Stimulated activated CD4-positive, alpha-beta T cell treated with anti-CD3 and anti-CD28 coated beads, TNF-alpha, amount 100 ng/mL, for 1 hour (primary cell): ENCODE results near the gene KEL.
"Not testable (repeated sequence)": the region's sequence is repeated elsewhere in the genome, so short reads cannot be mapped to it uniquely, and the experiment has no call there.

Experiments
- DNase-seq, 3 donors: peaks; one replicate each; pipeline ENCODE4 v3.0.0-alpha.2; 2020; ENCODE audit warnings: low read depth in 3 of 3, low spot score in 1 of 3

The KEL gene

DNA sequence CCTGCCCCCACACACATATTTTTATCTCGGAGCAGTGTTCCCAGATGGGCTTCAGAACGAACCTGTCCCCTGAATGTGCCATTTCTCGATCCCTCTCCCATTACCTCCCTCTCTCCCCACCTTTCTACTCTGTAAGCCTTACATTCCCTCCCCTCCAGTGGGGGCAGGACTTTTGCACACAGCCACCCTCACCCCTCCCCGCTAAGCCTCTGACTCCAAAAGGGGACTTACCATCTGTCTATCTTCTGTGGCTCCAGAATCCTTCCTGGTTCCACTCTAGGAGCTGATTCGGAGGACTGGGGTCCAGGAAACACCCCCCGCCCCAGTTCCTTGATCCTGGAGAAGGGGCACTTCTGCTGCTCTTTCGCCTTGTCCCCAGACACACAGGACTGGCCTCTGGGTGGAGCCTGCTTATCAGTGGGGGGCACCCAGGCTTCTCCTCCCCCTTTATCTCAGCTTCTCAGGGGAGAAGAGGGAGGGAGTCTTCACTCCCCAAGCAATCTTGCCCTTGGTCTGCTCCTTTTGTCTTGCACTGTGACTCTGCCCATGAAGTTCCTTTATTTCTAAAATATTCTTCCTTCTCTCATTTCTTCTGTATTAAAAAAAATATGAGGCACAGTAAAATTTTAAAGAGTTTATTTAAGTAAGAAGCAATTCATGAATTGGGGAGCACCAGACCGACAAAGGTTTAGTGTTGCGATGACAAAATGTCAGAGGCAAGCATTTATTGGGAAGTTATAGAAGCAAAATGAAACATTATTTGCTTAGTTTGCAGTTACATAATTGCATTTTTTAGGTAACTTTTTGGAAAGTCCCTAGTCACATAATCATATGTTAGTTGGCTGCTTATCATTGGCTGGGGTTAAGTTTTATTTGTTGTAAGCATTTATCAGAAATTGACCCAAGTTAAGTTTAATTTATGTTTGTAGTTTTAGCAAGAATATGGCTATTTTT lies at the start of gene KEL:
TSS of gene KEL (minus strand) at position 391 of the 954 bp plus-strand sequence. CDS start at position 234, 157 bp downstream.
- no peak for DNase-seq

DNA sequence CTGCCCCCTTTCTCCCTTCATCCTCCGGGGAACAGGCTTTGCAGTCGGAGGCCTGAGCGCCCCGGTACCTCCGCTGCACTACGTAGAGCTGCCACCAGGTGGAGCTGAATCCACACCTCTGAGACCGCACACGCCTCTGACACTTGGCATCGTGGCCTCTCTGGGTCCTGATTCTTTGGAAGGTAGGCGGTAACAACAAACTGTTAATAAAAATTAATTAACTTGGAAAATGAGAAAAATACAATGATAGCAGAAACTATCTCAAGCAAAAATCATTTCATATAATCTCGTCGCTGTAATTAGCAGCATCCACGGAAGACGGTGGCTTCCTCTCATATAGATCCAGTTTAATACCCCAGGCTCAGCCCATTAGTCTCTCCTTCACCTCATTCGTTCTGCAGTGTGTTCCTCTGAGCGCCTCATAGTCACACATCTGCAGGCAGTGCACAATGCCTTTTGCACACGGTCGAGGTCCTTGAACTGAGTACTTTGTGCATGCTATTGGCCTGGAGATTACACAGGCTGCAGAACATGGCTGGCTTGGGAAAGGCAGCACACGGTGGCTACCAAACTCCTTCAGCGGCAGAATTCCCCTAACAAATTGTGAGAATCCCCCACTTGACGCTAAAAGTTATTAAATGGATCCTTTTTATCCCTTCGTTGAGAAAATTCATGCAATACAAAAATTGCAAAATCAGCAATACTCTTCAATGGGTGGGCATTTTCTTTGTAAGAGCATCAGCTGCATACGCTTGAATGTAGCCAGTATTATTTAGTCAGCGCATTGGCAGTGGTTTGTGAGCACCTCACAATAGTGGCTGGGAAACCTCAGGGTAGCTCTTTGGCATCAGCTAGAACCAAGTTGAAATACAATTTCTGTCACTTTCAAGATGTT lies 46.1 kb upstream of the KEL start:
- DNase-seq, result peak; percentile 38 to 82 (median 63)

GRCh38 chr7:143005632-143006260 lies 43.6 kb upstream of the KEL start:
- DNase-seq, result no peak

GRCh38 chr7:143003393-143004051 lies 41.4 kb upstream of the KEL start:
- no peak for DNase-seq

- no peak for DNase-seq
These were observed 40.7 kb upstream of the KEL start for GRCh38 chr7:143002898-143003297.

GRCh38 chr7:143002106-143002505 lies 39.9 kb upstream of the KEL start:
- DNase-seq, result no peak

- no peak for DNase-seq
These were observed 38.5 kb upstream of the KEL start for GRCh38 chr7:143000648-143001047.

DNA sequence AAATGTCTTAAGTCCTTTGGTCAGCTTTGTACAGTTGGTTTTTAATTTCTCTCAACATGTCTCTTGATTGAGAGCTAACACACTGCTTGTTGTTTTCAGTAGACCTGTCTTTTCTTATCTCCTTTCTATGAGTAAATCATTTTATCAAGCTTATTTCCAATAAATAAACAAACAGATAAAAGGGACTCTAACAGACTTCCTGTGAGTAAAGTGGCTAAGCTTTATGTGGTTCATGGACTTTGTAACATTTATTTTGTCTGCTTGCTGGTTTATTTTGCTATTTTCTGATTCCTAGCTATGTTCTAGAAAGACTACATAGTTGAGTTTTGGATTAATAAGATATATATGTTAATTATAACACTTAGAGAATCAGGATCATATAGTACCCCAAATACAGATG lies 37.6 kb upstream of the KEL start:
- DNase-seq, result no peak

DNA sequence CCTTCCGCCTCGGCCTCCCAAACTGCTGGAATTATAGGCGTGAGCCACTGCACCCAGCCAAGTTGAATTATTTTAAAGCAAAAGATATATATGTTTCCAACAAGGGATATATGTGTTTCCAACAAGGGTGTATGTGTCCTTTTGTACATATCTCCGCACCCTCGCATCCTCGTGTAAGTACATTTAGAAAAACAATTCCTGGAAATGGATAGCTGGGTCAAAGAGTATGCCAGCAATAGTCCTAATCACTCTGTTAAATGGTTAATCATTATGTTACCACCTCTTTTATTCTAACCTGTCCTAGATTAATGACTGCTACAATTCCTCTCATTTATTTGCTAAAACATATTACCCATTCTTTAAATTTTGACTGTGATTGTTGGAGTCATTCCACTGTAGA lies 36.8 kb upstream of the KEL start:
- no peak for DNase-seq

DNA sequence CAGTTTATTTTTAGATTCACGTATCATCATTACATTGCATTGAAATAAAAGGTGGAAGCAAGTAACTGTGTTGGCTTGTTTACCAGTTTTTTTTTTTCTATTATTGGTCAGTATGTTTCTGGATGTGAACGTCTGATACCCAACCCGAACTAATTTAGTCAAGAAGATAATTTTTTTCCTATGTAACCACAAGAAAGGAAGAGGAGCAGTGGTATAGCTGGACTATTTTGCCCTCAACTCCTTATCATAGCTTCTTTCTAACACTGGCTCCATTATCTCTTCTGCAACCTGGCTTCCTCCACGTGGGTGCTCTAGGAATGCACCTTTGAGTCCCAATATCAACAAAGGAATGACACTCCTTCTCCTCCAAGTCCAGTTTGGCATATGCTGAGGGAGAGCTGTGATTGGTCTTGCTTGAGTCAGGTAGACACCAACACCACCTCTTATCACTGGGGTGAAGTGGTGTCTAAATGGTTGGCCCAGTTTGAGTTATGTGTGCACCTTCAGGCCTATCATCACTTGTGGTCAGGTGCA lies 35.4 kb upstream of the KEL start:
- DNase-seq, result no peak

DNA sequence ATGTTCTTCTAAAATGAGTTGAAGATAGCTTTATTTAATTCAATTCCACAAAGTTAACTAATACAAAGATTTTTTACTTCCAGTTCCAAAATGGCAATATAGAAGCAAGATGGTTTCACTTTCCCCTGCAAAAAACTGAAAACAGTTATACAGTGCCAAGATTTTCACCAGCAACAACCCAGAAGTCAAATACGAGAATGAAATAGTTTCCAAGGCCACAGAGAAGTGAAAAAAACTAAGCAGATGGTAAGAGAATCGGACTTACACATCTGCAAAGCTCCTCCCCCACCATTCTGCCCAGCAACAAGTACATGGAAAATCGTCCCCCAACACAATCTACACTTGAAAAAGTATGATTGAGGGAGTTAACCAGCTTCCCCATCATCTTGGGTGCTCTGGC lies 30.3 kb upstream of the KEL start:
- no peak for DNase-seq

DNA sequence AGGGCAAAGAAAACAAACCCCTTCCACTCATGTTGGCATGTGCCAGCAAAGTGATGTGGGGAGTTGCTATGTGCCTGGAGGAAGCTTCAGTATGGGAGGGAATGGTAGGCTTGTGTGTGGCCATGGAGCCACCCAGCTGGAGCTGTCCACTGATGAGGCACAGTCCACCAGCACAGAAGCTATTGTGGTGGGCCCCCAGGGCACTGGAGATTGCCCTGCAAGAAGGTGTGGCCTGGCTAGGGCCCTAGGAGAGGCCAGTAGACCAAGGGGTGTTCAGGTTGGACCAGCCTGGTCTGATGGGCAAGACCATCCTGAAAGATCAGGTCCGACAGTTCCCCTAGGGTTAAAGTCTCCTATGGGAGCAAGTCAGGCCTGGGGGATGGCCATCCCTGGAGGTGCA lies 22.1 kb upstream of the KEL start:
- no peak for DNase-seq

GRCh38 chr7:142983825-142984224 lies 21.7 kb upstream of the KEL start:
- no peak for DNase-seq

GRCh38 chr7:142978402-142978801 lies 16.2 kb upstream of the KEL start:
- DNase-seq, result not testable (repeated sequence)

DNA sequence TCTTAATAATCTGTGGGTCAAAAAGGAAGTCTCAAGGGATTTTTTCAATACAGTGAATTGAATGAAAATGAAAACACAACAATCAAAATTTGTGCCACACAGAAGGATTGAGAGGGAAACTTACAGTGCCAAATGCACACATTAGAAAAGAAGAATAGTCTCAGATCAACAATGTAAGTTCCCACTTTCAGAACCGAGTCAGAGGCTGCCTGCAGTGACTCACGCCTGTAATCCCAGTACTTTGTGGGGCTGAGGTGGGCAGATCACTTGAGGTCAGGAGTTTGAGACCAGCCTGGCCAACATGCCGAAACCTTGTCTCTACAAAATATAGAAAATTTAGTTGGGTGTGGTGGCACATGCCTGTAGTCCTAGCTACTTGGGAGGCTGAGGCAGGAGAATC lies 12.5 kb upstream of the KEL start:
- no peak for DNase-seq

GRCh38 chr7:142969183-142969582 lies 7.0 kb upstream of the KEL start:
- no peak for DNase-seq

DNA sequence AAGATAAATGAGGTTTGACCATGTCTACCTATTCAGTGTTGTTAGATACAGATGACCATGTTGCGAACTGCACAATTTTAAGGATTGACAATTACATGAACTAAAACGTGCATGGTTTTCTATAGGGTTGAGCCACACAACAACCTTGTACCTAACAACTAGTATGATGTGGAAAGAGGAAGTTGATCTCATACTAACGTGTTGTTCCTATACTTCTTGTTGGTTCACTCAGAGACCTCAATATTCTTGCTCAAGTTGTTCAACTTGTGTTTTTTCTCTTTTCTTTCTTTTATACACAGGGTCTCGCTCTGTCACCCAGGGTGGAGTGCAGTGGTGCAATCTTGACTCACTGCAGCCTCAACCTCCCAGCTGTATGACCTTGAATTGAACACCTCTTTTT lies 6.1 kb upstream of the KEL start:
- no peak for DNase-seq

GRCh38 chr7:142964502-142965246 lies 2.5 kb upstream of the KEL start:
- no peak for DNase-seq

GRCh38 chr7:142963993-142964392 lies 1.8 kb upstream of the KEL start:
- DNase-seq, result no peak

DNA sequence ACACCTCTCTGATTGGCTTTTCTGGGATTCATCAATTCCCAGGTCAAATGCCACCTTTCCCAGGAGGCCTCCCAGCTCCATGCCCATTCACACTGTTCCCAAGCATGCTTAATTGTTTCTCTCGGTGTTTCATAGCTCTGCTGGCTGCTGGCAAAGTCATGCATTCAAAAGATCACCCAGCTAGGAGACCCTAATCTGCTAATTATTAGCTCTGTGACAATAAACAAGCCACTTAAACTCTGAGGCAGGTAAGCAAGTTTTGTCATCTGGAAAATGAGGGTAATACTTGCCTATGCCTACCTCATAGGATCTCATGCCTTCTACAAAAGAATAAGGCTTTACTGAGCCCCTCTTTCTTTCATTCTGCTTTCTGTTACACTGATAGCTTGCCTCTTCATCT lies 828 bp upstream of the KEL start:
- DNase-seq, result no peak
